Neuronal stem cell (in vitro differentiated cells): ENCODE measurements around the gene NOP56. TPM values are rescaled to one million over a fixed set of nuclear protein-coding genes. Genes with fewer than 3 reads are reported as not detected.

Experiments used
- DNase-seq: peaks from one replicate; pipeline ENCODE4 v3.0.0-alpha.2; 2013; ENCODE audit warnings: low spot score
- H2AFZ ChIP-seq: one replicate; pipeline ENCODE4 v1.6.1; 2013; ENCODE audit warnings: mild to moderate bottlenecking, low read length, inconsistent platforms
- H2AK5ac ChIP-seq: 2 replicates; pipeline ENCODE4 v1.6.1; 2013; ENCODE audit warnings: low read depth, mild to moderate bottlenecking, inconsistent platforms, low read length, moderate library complexity, mixed read lengths
- H2BK120ac ChIP-seq: 2 replicates; pipeline ENCODE4 v1.6.1; 2013; ENCODE audit warnings: low read depth, mild to moderate bottlenecking, inconsistent platforms, low read length, moderate library complexity, mixed read lengths
- H2BK12ac ChIP-seq: one replicate; pipeline ENCODE4 v1.6.1; 2013; ENCODE audit warnings: low read length, inconsistent platforms
- H2BK15ac ChIP-seq: 2 replicates; pipeline ENCODE4 v1.6.1; 2013; ENCODE audit warnings: mild to moderate bottlenecking, low read length, inconsistent platforms, mixed read lengths
- H2BK5ac ChIP-seq: one replicate; pipeline ENCODE4 v1.6.1; 2013; ENCODE audit warnings: inconsistent platforms, mild to moderate bottlenecking, low read length, moderate library complexity
- H3K14ac ChIP-seq: one replicate; pipeline ENCODE4 v1.6.1; 2013; ENCODE audit warnings: low read length, inconsistent platforms
- H3K18ac ChIP-seq: 2 replicates; pipeline ENCODE4 v1.6.1; 2013; ENCODE audit warnings: low read length, inconsistent platforms
- H3K23ac ChIP-seq: 2 replicates; pipeline ENCODE4 v1.6.1; 2013; ENCODE audit warnings: low read depth, mild to moderate bottlenecking, mixed read lengths, low read length, inconsistent platforms; ENCODE audit not compliant: poor library complexity
- H3K27ac ChIP-seq: replicated peaks from 3 replicates; pipeline ENCODE4 v1.5.1; 2013; ENCODE audit warnings: low read length, inconsistent platforms
- H3K27me3 ChIP-seq, 3 experiments: 2 replicates each; pipeline ENCODE4 v1.6.1; 2013; ENCODE audit warnings: low read length in 3 of 3, mild to moderate bottlenecking in 2 of 3, inconsistent platforms in 1 of 3, low read depth in 1 of 3, mixed read lengths in 1 of 3, moderate library complexity in 1 of 3; ENCODE audit not compliant: control insufficient read depth in 3 of 3, insufficient read depth in 3 of 3
- H3K36me3 ChIP-seq, 2 donors: replicated peaks in 1 of 2; 2 replicates each; pipeline ENCODE4 v1.6.1; 2013; ENCODE audit warnings: low read length in 2 of 2; ENCODE audit not compliant: control insufficient read depth in 2 of 2, insufficient read depth in 2 of 2
- H3K4ac ChIP-seq: 2 replicates; pipeline ENCODE4 v1.6.1; 2013; ENCODE audit warnings: inconsistent platforms, mild to moderate bottlenecking, low read length, moderate library complexity
- H3K4me1 ChIP-seq, 2 donors: 1 replicate in 1 of 2; 2 replicates in 1 of 2; pipeline ENCODE4 v1.6.1; 2013; ENCODE audit warnings: low read length in 2 of 2, low read depth in 1 of 2; ENCODE audit not compliant: control insufficient read depth in 2 of 2, insufficient read depth in 1 of 2
- H3K4me2 ChIP-seq: one replicate; pipeline ENCODE4 v1.6.1; 2013; ENCODE audit warnings: mild to moderate bottlenecking, low read length, inconsistent platforms; ENCODE audit not compliant: insufficient read depth, poor library complexity, severe bottlenecking
- H3K4me3 ChIP-seq, 2 donors: 2 replicates each; pipeline ENCODE4 v1.5.1; 2013; ENCODE audit warnings: low read length in 2 of 2, mild to moderate bottlenecking in 2 of 2, inconsistent platforms in 1 of 2, moderate library complexity in 1 of 2
- H3K79me1 ChIP-seq: one replicate; pipeline ENCODE4 v1.6.1; 2013; ENCODE audit warnings: low read depth, mild to moderate bottlenecking, inconsistent platforms, low read length, moderate library complexity
- H3K9ac ChIP-seq: one replicate; pipeline ENCODE4 v1.6.1; 2013; ENCODE audit warnings: mild to moderate bottlenecking, low read depth, low read length, inconsistent platforms; ENCODE audit not compliant: poor library complexity
- H3K9me3 ChIP-seq, 2 donors: replicated peaks in 1 of 2; 2 replicates each; pipeline versions ENCODE3 to v1.6.1; 2013; ENCODE audit warnings: low read length in 2 of 2, mild to moderate bottlenecking in 2 of 2, inconsistent platforms in 1 of 2, low read depth in 1 of 2, mixed read lengths in 1 of 2, moderate library complexity in 1 of 2; ENCODE audit not compliant: control insufficient read depth in 2 of 2, insufficient read depth in 1 of 2
- H4K8ac ChIP-seq: one replicate; pipeline ENCODE4 v1.6.1; 2013; ENCODE audit warnings: low read depth, mild to moderate bottlenecking, inconsistent platforms, low read length, moderate library complexity
- H4K91ac ChIP-seq: one replicate; pipeline ENCODE4 v1.6.1; 2013; ENCODE audit warnings: low read length, low read depth, mild to moderate bottlenecking, inconsistent platforms; ENCODE audit not compliant: poor library complexity
- WGBS, 2 donors: extraction: QIAGEN DNeasy Blood & Tissue Kit; methylation state at CpG; one replicate each; pipeline ENCODE4 v1.1.7; 2013; ENCODE audit warnings: missing lambda C conversion rate in 2 of 2, mixed read lengths in 1 of 2; ENCODE audit not compliant: insufficient read length in 2 of 2, insufficient replicate concordance in 1 of 2; ENCODE audit errors: extremely low coverage in 2 of 2; 5-methylcytosine and 5-hydroxymethylcytosine counted together
- polyA plus RNA-seq, 2 experiments: library from polyadenylated mRNA; stranded (reverse); fragments of 200-250 nt; gene quantifications; one replicate each; pipeline ENCODE4 v1.2.3, GENCODE V29; 2013

NOP56 gene, protein sequence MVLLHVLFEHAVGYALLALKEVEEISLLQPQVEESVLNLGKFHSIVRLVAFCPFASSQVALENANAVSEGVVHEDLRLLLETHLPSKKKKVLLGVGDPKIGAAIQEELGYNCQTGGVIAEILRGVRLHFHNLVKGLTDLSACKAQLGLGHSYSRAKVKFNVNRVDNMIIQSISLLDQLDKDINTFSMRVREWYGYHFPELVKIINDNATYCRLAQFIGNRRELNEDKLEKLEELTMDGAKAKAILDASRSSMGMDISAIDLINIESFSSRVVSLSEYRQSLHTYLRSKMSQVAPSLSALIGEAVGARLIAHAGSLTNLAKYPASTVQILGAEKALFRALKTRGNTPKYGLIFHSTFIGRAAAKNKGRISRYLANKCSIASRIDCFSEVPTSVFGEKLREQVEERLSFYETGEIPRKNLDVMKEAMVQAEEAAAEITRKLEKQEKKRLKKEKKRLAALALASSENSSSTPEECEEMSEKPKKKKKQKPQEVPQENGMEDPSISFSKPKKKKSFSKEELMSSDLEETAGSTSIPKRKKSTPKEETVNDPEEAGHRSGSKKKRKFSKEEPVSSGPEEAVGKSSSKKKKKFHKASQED
- 194 TPM for polyA plus RNA-seq (2013, experiment 1 of 2)
- polyA plus RNA-seq (2013, experiment 2 of 2) = 188 TPM

GRCh38 chr20:2651772-2652723 is at the start of gene NOP56:
Gene NOP56 (plus strand): TSS chr20:2652632. CDS start chr20:2652661, 29 bp downstream.
- peak within 1 kb of the TSS; percentile 99 for H3K18ac ChIP-seq
- peak within 1 kb of the TSS; percentile 92 for H3K23ac ChIP-seq
- peak within 1 kb of the TSS; percentile 95 for H2AFZ ChIP-seq
- H4K91ac ChIP-seq = peak within 1 kb of the TSS; percentile 86
- H3K4me2 ChIP-seq = peak within 1 kb of the TSS; percentile 84
- no peak within 1 kb of the TSS for H2BK15ac ChIP-seq
- H3K4me3 ChIP-seq = peak within 1 kb of the TSS; percentile 95 to 99
- H3K9me3 ChIP-seq = no peaks in the 10 kb centered on the region
- H3K4me1 ChIP-seq = peaks cover 7 to 17% of the 10 kb centered on the region in 2 donors
- H3K36me3 ChIP-seq = peaks cover 32 to 41% of the 10 kb centered on the region in 2 donors
- peak; percentile 92 for DNase-seq
- peak within 1 kb of the TSS; percentile 93 for H2BK5ac ChIP-seq
- peak within 1 kb of the TSS; percentile 99 for H3K9ac ChIP-seq
- H3K79me1 ChIP-seq = peaks cover 12% of the 10 kb centered on the region
- H2AK5ac ChIP-seq = peak within 1 kb of the TSS; percentile 92
- whole genome bisulfite sequencing, 2 donors = no CpG with 5 or more reads among the region's 101 CpGs
- H4K8ac ChIP-seq = peak within 1 kb of the TSS; percentile 19
- peak within 1 kb of the TSS; percentile 76 for H3K4ac ChIP-seq
- H3K27ac ChIP-seq = peak within 1 kb of the TSS; percentile 90
- H2BK12ac ChIP-seq = no peak within 1 kb of the TSS
- H3K14ac ChIP-seq = peak within 1 kb of the TSS; percentile 95
- H2BK120ac ChIP-seq = peak within 1 kb of the TSS; percentile 98
- no peaks in the 10 kb centered on the region for H3K27me3 ChIP-seq

GRCh38 chr20:2602746-2603145 is 49.7 kb upstream of the NOP56 start:
- no CpG with 5 or more reads among the region's 4 CpGs for WGBS, 2 donors
- no peak for DNase-seq
- peak overlapping the region; percentile 59 for H2AFZ ChIP-seq
- no peaks in the 10 kb centered on the region for H3K27me3 ChIP-seq
- no peak overlapping the region for H2BK120ac ChIP-seq
- no peak overlapping the region for H3K27ac ChIP-seq
- no peak overlapping the region for H3K14ac ChIP-seq
- H3K36me3 ChIP-seq = no peaks in the 10 kb centered on the region
- H3K18ac ChIP-seq = no peak overlapping the region
- no peak overlapping the region for H2BK5ac ChIP-seq
- no peak overlapping the region for H3K23ac ChIP-seq
- H3K4me1 ChIP-seq = peaks cover 3 to 5% of the 10 kb centered on the region in 2 donors
- H2BK15ac ChIP-seq = no peak overlapping the region
- H4K91ac ChIP-seq = no peak overlapping the region
- no peak overlapping the region for H3K4ac ChIP-seq
- H3K79me1 ChIP-seq = no peaks in the 10 kb centered on the region
- no peak overlapping the region for H3K9ac ChIP-seq
- H3K4me2 ChIP-seq = no peak overlapping the region
- H4K8ac ChIP-seq = no peak overlapping the region
- H2AK5ac ChIP-seq = no peak overlapping the region
- no peak overlapping the region for H3K4me3 ChIP-seq
- peaks cover 7 to 9% of the 10 kb centered on the region in 2 donors for H3K9me3 ChIP-seq
- no peak overlapping the region for H2BK12ac ChIP-seq

- H2BK120ac ChIP-seq = no peak overlapping the region
- no peak overlapping the region for H2AFZ ChIP-seq
- no peak overlapping the region for H3K4me3 ChIP-seq
- no peak overlapping the region for H3K4me2 ChIP-seq
- H3K4me1 ChIP-seq = peaks cover 3 to 5% of the 10 kb centered on the region in 2 donors
- no peaks in the 10 kb centered on the region for H3K27me3 ChIP-seq
- H2BK15ac ChIP-seq = no peak overlapping the region
- DNase-seq = no peak
- no peak overlapping the region for H3K9ac ChIP-seq
- no peak overlapping the region for H3K27ac ChIP-seq
- no peak overlapping the region for H2BK5ac ChIP-seq
- no peak overlapping the region for H3K4ac ChIP-seq
- H3K79me1 ChIP-seq = no peaks in the 10 kb centered on the region
- WGBS, 2 donors = no CpG with 5 or more reads among the region's 7 CpGs
- no peak overlapping the region for H3K14ac ChIP-seq
- no peak overlapping the region for H3K23ac ChIP-seq
- no peak overlapping the region for H3K18ac ChIP-seq
- no peaks in the 10 kb centered on the region for H3K36me3 ChIP-seq
- H2BK12ac ChIP-seq = no peak overlapping the region
- peaks cover 7 to 9% of the 10 kb centered on the region in 2 donors for H3K9me3 ChIP-seq
- H2AK5ac ChIP-seq = no peak overlapping the region
- no peak overlapping the region for H4K91ac ChIP-seq
- no peak overlapping the region for H4K8ac ChIP-seq
Observed at GRCh38 chr20:2603816-2604505, 48.5 kb upstream of the NOP56 start.
